ENCODE data around the gene IL1R2.

GRCh38 chr2:102033750-102034682 lies 42.3 kb downstream of the IL1R2 start:
- TF ChIP-seq CTCF (IDR thresholded peaks at IDR 0.05) (no peak), POLR2A (IDR thresholded peaks at IDR 0.05) (no peak)
